BE2C (cell line): ENCODE measurements around the gene MYH7.

Source experiments
- DNase-seq: peaks from one replicate; pipeline ENCODE4 v3.0.0-alpha.2; 2020
- H3K27me3 ChIP-seq: fragments of 250-450 bp; sonication (Bioruptor Pico); 2 replicates; pipeline ENCODE4 v1.5.1; 2020; ENCODE audit warnings: mild to moderate bottlenecking
- H3K36me3 ChIP-seq: fragments of 250-450 bp; sonication (Bioruptor Pico); 2 replicates; pipeline ENCODE4 v1.5.1; 2020; ENCODE audit warnings: mild to moderate bottlenecking
- H3K4me1 ChIP-seq: fragments of 250-450 bp; sonication (Bioruptor Pico); 2 replicates; pipeline ENCODE4 v1.5.1; 2020
- H3K4me3 ChIP-seq: 2 replicates; pipeline ENCODE4 v1.5.1; 2011; ENCODE audit warnings: low read depth, low read length
- H3K9me3 ChIP-seq: fragments of 250-450 bp; sonication (Bioruptor Pico); 2 replicates; pipeline ENCODE4 v1.5.1; 2020
- CTCF ChIP-seq: IDR thresholded peaks from 2 replicates; pipeline ENCODE4 v1.5.1; 2012; ENCODE audit warnings: mild to moderate bottlenecking, low read depth, low read length

The MYH7 gene

GRCh38 chr14:23384364-23385080, 50.9 kb downstream of the MYH7 start:
- TF ChIP-seq CTCF, result no peak
- Histone ChIP-seq H3K9me3 (no peaks in the 10 kb centered on the region), H3K4me3 (no peak overlapping the region), H3K4me1 (no peaks in the 10 kb centered on the region), H3K36me3 (no peaks in the 10 kb centered on the region), H3K27me3 (peaks cover 11% of the 10 kb centered on the region; the same call in 1 of the 2 replicates)
- DNase-seq, result no peak

GRCh38 chr14:23382731-23383440, 52.6 kb downstream of the MYH7 start:
- H3K9me3 ChIP-seq, result no peaks in the 10 kb centered on the region
- no peaks in the 10 kb centered on the region for H3K36me3 ChIP-seq
- DNase-seq, result no peak
- peaks cover 11% of the 10 kb centered on the region; the same call in 1 of the 2 replicates for H3K27me3 ChIP-seq
- H3K4me3 ChIP-seq, result no peak overlapping the region
- H3K4me1 ChIP-seq, result no peaks in the 10 kb centered on the region
- TF ChIP-seq CTCF, result no peak

- Histone ChIP-seq H3K27me3 (peaks cover 11% of the 10 kb centered on the region; the same call in 1 of the 2 replicates), H3K4me1 (no peaks in the 10 kb centered on the region), H3K4me3 (no peak overlapping the region), H3K36me3 (no peaks in the 10 kb centered on the region), H3K9me3 (no peaks in the 10 kb centered on the region)
- TF ChIP-seq CTCF, result no peak
- DNase-seq, result no peak
Measured at GRCh38 chr14:23382276-23382675, 53.2 kb downstream of the MYH7 start.

GRCh38 chr14:23381871-23382270, 53.6 kb downstream of the MYH7 start:
- no peak overlapping the region for H3K4me3 ChIP-seq
- peaks cover 11% of the 10 kb centered on the region; the same call in 1 of the 2 replicates for H3K27me3 ChIP-seq
- no peaks in the 10 kb centered on the region for H3K36me3 ChIP-seq
- TF ChIP-seq CTCF, result no peak
- H3K4me1 ChIP-seq, result no peaks in the 10 kb centered on the region
- H3K9me3 ChIP-seq, result no peaks in the 10 kb centered on the region
- DNase-seq, result no peak

DNA sequence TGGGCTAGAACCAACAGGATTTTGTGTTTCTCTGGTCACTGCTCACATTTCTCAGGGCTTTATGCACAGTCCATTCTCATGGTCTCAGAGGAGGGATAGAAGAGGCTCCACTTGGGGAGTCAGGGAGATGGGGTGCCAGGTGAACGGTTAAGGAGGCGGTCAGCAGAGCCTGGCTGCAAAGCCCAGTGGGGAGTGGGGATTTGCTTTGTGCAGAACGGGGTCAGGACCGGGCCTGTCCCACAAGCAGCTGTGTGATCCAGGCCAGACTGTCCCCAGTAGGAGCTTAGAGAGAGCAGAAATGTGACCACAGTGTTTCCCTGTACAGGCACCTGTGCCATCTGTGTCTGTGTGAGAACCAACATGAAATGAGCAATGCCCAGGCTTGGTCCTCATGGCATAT, 54.5 kb downstream of the MYH7 start:
- no peaks in the 10 kb centered on the region for H3K4me1 ChIP-seq
- no peak overlapping the region for H3K4me3 ChIP-seq
- H3K27me3 ChIP-seq, result peaks cover 7% of the 10 kb centered on the region; the same call in 1 of the 2 replicates
- H3K9me3 ChIP-seq, result no peaks in the 10 kb centered on the region
- H3K36me3 ChIP-seq, result no peaks in the 10 kb centered on the region
- TF ChIP-seq CTCF, result no peak
- no peak for DNase-seq

DNA sequence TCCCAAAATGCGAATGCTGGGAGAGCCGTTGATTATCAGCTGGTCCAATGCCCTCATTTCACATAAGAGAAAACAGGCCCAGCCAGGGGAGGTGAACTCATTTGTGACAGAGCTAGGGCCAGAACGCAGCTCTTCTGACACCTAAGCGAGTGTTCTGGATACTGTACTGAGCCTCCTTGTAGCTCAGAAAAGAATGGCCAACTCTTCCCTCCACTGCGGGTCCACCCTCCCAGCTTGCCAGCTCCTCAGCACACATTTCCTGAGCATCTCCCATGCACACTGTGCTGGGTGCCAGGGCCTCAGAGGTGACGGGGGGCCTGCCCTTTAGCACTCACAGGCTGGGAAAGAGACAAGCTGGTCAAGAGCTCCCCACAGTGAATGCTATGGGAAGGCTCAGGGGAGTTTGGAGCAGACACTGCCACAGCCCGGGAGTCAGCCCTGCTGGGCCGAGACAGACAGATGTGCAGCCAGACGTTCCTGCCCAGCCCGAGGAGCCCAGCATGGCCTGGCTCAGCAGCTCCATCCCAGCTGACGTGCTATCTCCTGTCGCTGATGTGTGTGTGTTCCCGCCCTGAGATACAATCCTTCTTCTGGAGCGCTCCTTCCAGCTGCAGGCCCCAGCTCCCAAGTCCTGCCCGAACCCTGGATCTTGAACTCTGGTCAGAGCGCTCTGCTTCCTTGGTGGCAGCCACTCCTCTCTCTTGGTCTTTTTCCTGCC, 55.1 kb downstream of the MYH7 start:
- no peak overlapping the region for H3K4me3 ChIP-seq
- no peak for TF ChIP-seq CTCF
- peaks cover 1% of the 10 kb centered on the region; the same call in 1 of the 2 replicates for H3K27me3 ChIP-seq
- H3K36me3 ChIP-seq, result no peaks in the 10 kb centered on the region
- no peaks in the 10 kb centered on the region for H3K4me1 ChIP-seq
- no peak for DNase-seq
- H3K9me3 ChIP-seq, result no peaks in the 10 kb centered on the region
